Testis (tissue), 2 donors: ENCODE results near the gene LMO2.

Experiments used
- CTCF ChIP-seq, 3 experiments: fragments of 450-650 bp in 2 of 3; fragments of 200-600 bp in 1 of 3; sonication (generic) in 1 of 3; IDR thresholded peaks; one replicate each; pipeline ENCODE4 v1.5.1; 2016 to 2019; ENCODE audit warnings: antibody characterized with exemption in 3 of 3, mild to moderate bottlenecking in 2 of 3, moderate library complexity in 1 of 3
- POLR2A ChIP-seq: fragments of 450-650 bp; IDR thresholded peaks from one replicate; pipeline ENCODE4 v1.6.1; 2017; ENCODE audit warnings: antibody characterized with exemption, mild to moderate bottlenecking, moderate library complexity

GRCh38 chr11:33879375-33879774 is 12.5 kb downstream of the LMO2 start:
- TF ChIP-seq POLR2A (no peak), CTCF (IDR thresholded peaks at IDR 0.05) (no peak)
